OCI-LY1 (cell line): ENCODE results near the gene KRT1.

Source experiments
- CTCF ChIP-seq: fragments of 200-600 bp; sonication (generic), shearing (Covaris generic); IDR thresholded peaks from 2 replicates; pipeline ENCODE4 v1.5.1; 2017; ENCODE audit warnings: mild to moderate bottlenecking, antibody characterized with exemption, low read length, moderate library complexity, mixed read lengths
- EZH2 ChIP-seq: fragments of 200-600 bp; sonication (generic), shearing (Covaris generic); IDR thresholded peaks from 2 replicates; pipeline ENCODE4 v1.8.0; 2017; ENCODE audit warnings: borderline replicate concordance, mixed run types, mild to moderate bottlenecking, antibody characterized with exemption, low read length, moderate library complexity, mixed read lengths

- no peak for TF ChIP-seq CTCF
- no peak for TF ChIP-seq EZH2
Observed at GRCh38 chr12:52687497-52688385, 7.5 kb upstream of the KRT1 start.
